HG03039 (cell line): ENCODE data around the gene ALKBH1.
"Not testable (repeated sequence)": the region's sequence is repeated elsewhere in the genome, so short reads cannot be mapped to it uniquely, and the experiment has no call there.

Source experiments
- ATAC-seq: cut with Tn5 transposase; IDR thresholded peaks from one replicate; pipeline ENCODE4 v1.9.1; 2021; ENCODE audit warnings: mild to moderate bottlenecking, moderate library complexity; ENCODE audit not compliant: unreplicated experiment

ALKBH1 gene

DNA sequence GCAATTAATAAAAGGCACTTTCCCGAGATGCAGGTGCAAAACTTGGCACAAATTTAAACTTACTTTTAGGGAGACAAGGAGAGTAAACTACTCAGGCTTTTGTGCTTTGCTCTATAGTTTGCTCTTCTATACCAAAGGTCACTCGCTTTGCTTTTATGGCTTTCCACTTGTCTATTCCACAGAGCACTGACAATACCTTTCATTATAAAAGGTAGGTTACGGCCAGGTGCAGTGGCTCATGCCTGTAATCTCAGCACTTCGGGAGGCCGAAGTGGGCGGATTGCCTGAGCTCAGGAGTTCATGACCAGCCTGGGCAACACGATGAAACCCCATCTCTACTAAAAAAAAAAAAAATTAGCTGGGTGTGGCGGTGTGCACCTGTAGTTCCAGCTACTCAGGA, 32.9 kb downstream of the ALKBH1 start:
- ATAC-seq: no peak

DNA sequence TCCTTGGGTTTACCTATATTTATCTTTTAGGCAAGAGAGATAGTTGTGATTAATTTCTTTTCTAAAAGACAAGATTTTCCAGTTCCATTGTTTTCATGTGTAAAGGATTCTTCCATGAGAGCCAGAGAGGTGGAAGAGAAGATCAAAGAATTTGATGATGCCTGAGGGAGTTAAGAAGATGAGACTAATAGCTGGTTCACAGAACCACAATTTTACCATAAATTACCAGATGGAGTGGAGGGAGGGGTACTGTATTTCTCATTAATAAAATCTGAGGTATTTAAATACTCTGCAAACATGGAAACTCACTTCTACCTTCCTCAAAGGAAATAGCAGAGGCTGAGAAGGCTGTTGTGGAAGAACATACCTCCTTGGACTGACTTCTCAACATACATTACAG, 34.6 kb downstream of the ALKBH1 start:
- no peak for ATAC-seq

DNA sequence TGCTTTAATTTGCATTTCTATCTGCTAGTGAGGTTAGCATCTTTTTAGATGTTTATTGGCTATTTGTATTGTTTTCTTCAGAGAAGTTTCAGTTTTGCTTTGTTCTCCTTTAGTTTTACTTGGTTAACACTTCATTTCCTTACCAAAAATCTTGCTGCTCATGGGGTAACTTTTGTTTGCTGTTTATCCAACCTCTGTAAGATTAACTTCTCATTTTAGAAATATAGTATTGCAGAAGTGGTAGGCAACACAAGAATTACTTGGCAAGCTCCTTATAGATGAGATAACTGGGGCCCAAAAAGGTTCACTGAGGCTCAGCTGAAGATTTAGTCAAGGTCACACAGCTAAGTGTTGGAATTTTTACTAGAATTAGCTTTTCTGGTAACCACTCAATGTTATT, 40.5 kb downstream of the ALKBH1 start:
- ATAC-seq: no peak

DNA sequence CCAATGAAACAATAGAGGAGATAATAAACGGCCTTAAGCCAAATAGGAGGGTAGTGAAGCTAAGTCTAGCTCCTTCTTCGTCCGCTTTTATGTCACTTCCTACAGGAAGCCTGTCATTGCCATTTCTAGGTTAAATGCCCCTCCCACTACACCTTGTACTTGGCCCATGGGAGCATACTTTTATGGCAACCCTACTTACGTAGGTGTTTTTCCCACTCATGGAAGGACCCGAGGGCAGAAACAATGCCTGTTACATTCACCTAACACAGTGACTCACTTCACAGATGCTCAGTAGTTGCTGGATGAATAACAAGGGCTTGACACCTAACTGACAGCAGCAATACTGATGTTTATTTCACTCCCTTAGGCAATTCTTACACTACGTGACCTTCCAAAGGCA, 44.5 kb downstream of the ALKBH1 start:
- no peak for ATAC-seq

DNA sequence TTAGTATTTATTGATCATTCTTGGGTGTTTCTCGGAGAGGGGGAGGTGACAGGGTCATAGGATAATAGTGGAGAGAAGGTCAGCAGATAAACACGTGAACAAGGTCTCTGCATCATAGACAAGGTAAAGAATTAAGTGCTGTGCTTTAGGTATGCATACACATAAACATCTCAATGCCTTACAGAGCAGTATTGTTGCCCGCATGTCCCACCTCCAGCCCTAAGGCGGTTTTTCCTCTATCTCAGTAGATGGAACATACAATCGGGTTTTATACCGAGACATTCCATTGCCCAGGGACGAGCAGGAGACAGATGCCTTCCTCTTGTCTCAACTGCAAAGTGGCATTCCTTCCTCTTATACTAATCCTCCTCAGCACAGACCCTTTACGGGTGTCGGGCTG, 46.3 kb downstream of the ALKBH1 start:
- not testable (repeated sequence) for ATAC-seq

DNA sequence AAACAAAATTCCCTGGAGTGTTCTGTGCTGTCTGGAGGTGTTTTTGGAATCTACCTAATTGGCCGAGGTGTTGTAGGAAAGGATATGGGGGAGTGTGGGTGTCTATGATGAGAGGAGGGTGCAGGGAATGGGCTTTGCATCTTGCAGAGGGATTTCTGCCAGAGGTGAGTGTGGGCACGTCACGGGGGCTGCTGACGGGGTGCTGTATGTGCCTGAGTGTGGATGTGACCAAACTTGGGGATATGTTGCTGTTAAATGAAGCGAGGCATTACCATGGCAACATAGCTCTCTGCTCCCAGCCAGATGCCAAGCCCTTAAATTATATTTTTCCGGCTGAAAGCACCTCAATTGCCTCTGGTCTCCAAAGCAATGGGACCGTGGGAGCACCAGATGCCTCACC, 47.1 kb downstream of the ALKBH1 start:
- no peak for ATAC-seq

DNA sequence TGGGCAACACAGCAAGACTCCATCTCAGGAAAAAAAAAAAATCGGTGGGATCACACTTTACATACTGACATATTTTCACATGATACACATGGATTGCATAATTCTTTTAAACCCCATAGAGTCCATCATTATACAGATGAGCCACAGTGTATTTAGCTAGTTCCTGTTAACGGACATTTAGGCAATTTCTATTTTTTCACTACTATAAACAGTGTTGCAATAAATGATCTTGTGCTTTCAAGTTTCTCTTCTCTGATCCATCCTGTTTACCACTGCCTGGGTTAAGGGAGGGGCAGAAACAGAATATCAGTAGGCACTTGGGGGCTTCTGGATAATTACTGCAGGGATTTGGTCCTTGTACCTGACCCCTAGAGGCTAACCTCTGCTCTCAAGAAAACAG, 48.0 kb downstream of the ALKBH1 start:
- no peak for ATAC-seq

DNA sequence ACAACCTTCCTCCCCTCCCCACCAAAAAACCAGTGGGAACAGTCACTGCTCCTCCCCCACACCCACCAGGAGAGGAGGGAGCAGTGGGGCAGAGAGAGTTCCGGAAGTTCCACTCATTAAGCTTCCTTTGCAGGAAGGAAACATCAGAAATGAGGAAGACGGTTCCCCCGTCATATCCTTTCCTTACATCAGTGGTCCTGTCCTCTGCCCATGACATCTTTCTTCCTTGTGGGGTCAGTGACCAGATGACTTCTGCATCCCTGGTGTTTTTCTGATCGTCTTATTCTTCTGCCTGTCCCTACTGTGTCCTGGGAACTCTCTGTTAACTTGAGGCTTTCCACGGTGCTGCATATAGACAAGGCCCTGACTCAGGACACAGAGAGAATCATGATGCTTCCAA, 50.5 kb downstream of the ALKBH1 start:
- ATAC-seq: no peak

DNA sequence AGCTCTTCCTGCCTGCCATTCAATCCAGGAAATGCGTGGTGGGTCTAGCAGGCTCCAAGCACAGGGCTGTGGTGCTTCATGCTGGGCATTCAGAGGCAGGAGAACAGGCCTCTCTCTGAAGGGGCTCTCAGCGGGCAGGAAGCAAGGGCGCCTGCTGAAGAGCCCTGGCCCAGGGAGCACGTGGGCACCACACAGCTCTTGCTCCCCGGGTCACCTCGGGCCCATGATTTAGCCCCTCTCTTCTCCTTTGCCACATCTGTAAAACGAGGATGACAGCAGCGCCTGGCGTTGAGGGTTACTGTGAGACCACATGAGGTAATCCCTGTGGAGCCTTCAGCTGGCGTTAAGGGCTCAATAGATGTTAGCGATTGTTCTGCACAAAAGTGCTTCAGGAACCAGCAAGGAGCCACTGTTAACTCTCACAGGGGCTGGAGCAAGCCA, 53.8 kb downstream of the ALKBH1 start:
- ATAC-seq: no peak

DNA sequence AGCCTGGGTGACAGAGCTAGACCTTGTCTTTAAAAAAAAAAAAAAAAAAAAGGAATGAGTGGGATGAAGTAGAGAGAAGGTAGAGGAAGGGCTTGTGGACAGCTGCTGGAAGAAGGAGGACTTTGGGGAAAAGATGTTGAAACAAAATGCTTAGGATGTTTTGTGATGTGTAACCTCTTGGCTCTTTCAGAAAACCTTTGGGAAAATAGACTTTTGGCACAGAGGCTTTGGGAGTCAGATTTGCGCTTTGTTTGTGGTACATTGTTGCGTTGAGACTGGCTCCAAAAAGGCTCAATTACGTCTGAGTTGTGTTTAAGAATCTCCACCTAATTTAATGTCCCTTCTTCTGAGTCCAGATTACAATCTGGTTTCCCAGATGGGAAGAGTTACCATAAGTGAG, 58.5 kb downstream of the ALKBH1 start:
- ATAC-seq: no peak

DNA sequence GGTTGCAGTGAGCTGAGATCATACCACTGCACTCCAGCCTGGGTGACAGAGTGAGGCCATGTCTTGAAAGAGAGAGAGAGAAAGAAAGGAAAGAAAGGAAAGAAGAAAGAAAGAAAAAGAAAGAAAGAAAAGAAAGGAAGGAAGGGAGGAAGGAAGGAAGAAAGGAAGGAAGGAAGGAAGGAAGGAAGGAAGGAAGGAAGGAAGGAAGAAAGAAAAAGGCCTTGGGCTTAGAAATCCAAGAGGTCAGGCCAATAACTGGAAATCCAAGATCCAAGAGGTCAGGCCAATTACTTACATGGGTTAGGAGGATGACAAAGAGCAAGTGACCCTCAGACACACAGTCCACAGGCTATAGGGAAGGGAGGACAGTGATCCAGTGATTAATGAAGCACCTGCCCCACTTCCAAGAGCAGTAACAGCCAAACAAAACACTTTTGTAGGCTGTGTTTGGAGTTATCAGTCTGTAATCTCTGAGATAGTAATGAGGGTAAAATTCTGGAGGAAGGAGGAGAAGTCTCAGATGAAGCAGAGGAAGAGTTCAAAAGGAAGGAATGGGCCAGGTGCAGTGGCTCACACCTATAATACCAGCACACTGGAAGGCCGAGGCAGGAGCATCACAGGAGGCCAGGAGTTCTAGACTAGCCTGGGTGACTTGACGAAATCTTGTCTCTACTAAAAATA, 59.2 kb downstream of the ALKBH1 start:
- ATAC-seq: no peak

DNA sequence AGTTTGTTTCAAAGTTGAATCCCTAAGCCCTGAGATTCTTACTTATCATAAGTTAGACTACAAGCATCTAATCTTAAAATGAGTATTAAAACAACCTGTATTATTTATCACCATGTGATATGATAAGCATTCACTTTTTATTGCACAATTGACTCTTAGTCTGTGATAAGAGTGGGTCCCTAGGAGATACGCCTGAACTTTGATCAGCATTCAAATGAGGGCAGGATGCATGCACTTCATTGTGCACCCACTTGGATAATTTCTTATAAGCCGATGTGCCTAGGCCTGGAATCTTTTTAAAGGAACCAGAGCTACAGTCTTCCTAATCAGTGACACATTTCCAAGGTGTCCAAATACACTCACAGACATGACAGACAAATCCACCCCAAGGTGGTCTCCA, 60.0 kb downstream of the ALKBH1 start:
- no peak for ATAC-seq

DNA sequence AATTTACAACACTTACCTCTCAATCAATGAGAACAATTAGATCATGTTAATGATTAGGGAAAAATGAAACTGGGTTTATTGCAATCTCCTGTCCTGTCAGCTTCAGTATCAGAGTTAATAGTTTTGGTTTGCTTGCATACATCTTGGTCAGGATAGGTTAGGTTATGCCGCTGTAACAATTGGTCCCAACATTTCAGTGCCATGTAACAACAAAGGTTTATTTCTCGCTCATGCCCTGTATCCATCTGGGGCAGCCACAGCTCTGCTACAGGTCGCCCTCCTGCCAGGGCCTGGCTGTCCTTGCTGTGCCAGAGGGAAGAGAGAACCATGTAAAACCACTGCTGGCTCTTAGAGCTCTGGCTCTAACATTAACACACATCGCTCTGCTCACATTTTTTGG, 60.9 kb downstream of the ALKBH1 start:
- no peak for ATAC-seq

DNA sequence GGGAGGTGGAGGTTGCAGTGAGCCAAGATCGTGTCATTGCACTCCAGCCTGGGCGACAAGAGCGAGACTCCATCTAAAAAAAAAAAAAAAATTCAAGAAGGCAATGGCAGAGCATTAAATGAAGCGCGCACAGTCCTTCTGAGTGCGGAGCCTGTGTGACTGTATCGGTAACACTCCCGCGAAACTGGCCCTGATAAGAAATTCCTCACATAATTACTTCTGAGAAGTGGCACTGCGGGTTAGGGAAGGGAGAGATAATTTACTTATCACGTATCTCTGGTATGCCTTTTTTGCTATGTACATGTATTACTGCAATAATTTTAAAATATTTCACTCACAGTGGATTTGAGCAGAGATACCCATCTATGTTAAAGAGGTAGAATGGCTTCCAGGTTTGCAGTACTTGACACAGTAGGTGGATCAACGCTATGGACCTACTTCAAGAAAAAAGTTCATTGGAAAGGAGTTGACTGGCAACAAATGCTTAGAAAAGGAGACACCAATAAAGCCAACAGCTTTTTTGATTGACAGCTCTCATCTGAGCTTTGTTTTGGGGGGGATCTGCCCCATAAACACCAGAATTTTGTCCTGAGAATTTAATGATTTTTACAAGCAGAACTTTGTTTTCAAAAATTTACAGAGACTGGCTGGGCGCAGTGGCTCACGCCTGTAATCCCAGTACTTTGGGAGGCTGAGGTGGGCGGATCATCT, 62.1 kb downstream of the ALKBH1 start:
- ATAC-seq: no peak

DNA sequence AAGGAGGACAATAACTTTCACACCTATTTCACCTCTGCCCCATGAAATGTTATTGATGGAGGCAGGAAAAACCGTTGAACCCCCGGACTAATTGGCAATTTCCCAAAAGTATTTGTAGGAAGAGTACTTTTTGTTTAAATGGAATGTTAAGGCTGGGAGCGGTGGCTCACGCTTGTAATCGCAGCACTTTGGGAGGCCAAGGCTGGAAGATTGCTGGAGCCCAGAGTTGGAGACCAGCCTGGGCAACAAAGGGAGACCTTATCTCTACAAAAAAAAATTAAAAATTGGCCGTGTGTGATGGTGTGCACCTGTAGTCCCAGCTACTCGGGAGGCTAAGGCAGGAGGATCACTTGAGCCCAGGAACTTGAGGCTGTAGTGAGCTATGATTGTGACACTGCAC, 65.4 kb downstream of the ALKBH1 start:
- ATAC-seq: no peak

DNA sequence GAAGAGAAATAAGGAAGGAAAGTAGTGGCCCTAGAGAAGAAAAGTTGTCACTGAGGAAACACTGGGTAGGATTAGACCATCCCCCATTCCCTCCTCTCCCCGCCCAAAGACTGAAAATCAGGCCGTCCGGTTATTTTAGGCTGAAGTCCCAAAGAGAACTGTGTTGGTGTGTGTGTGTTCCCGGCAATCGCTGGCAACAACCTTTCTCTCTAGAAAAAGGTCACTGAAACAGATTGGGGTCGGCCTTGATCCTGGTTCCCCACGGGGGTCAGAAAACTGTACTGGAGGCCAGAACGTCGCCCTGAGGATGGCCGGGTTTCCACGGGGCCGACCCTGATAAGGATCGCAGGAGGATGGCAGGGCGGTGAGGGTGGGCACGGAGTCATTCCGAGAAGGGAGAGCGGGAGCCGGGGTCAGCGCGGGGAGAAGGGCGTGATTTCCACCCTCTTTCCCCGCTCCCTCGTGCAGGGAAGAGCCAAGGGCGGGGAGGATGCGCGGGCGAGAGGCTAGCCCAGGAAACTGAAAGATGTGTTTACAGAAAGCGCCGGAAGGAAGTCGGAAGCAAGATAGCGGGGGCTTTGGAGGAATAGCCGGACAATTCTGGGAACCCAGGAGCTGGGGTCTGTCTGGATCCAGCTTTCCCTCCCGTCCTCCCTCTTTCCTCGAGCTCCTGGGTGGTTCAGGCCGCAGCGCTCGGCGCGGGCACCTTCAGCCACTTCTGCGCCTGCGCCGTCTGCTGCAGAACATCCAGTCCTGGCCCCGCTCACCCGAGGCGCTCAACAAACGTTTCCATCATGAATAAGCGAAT, 66.1 kb downstream of the ALKBH1 start:
- ATAC-seq: no peak

DNA sequence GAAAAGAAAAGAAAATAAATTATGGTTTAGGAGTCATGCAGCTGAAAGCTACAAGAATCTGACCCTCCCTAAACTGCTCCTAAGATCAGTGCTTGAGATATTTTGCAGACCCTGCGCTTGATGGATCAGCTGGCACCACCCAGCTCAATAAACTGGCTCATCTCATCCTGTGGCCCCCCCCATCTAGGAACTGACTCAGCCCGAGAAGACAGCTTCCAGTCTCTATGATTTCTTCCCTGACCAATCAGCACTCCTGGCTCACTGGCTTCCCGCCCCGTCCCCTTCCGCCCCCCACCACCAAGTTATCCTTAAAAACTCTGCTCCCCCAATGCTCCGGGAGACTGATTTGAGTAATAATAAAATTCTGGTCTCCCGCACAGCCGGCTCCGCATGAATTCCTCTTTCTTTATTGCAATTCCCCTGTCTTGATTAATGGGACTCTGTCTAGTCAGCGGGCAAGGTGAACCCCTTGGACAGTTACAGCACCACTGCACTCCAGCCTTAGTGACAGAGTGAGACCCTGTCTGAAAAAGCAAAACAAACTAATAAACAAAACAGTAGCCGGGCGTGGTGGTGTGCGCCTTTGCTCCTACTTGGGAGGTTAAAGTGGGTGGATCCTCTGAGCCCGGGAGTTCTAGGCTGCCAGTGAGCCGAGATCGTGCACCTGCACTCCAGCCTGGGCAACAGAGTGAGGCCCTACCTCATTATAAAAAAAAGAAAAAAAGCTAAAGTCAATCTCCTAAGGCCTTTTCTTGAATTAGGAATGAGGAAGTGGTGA, 66.9 kb downstream of the ALKBH1 start:
- no peak for ATAC-seq

DNA sequence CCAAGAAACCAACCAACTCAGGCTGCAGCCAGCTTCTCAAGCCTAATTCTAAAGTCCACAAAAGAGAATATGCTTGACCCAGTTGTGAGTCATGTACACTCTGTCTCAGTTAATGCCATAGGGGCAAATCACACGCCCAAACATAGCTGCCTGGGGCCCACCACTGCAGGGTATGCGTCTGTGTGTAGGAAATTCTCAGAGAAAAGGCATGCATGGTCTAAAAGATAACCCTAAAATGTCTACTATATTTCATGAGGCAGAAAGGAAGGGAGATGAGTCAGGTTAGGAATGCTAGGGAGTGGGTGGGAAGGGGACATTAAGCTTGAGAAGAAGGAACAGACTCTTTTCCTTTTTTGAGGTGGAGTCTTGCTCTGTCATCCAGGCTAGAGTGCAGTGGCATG, 69.1 kb downstream of the ALKBH1 start:
- no peak for ATAC-seq

DNA sequence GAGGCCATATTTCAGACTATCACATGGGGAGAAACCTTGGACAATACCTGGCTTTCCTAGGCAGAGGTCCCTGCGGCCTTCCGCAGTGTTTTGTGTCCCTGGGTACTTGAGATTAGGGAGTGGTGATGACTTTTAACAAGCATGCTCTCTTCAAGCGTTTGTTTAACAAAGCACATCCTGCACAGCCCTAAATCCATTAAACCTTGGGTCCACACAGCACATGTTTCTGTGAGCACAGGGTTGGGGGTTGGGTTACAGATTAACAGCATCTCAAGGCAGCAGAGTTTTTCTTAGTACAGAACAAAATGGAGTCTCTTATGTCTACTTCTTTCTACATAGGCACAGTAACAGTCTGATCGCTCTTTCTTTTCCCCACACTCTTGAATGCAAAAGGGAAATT, 72.0 kb downstream of the ALKBH1 start:
- not testable (repeated sequence) for ATAC-seq

DNA sequence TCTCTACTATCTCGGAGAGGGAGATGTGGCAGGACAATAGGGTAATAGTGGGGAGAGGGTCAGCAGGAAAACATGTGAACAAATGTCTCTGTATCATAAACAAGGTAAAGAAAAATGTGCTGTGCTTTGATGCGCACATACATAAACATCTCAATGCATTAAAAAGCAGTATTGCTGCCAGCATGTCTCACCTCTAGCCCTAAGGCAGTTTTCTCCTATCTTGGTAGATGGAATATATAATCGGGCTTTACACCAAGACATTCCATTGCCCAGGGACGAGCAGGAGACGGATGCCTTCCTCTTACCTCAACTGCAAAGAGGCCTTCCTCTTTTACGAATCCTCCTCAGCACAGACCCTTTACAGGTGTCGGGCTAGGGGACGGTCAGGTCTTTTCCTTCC, 72.4 kb downstream of the ALKBH1 start:
- not testable (repeated sequence) for ATAC-seq

DNA sequence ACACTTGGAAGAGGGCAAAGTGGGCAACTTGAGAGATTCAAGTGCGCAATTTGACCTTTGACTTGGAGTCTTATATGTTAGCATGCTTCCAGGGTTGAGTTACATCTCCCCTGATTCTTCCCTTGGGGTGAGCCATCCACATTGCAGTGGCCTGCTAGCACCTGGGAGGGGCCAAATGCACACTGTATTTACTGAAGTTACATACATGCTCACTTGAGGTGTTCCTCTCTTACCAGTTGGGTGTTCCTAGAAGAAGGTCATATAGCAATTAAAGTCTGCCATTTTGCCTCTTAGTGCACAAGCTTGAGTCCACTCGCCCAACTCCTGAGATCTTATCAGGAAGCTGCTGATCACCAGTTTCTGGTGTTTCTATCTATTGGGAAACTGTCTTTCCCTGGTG, 77.7 kb downstream of the ALKBH1 start:
- ATAC-seq: no peak
